Activated naive CD4-positive, alpha-beta T cell treated with anti-CD3 and anti-CD28 coated beads, Interleukin-2, amount 50 U/mL, for 16 hours (primary cell): ENCODE data around the gene PSAPL1.

Experiments used
- DNase-seq: peaks from one replicate; pipeline ENCODE4 v3.0.0-alpha.2; 2020

PSAPL1 gene

DNA sequence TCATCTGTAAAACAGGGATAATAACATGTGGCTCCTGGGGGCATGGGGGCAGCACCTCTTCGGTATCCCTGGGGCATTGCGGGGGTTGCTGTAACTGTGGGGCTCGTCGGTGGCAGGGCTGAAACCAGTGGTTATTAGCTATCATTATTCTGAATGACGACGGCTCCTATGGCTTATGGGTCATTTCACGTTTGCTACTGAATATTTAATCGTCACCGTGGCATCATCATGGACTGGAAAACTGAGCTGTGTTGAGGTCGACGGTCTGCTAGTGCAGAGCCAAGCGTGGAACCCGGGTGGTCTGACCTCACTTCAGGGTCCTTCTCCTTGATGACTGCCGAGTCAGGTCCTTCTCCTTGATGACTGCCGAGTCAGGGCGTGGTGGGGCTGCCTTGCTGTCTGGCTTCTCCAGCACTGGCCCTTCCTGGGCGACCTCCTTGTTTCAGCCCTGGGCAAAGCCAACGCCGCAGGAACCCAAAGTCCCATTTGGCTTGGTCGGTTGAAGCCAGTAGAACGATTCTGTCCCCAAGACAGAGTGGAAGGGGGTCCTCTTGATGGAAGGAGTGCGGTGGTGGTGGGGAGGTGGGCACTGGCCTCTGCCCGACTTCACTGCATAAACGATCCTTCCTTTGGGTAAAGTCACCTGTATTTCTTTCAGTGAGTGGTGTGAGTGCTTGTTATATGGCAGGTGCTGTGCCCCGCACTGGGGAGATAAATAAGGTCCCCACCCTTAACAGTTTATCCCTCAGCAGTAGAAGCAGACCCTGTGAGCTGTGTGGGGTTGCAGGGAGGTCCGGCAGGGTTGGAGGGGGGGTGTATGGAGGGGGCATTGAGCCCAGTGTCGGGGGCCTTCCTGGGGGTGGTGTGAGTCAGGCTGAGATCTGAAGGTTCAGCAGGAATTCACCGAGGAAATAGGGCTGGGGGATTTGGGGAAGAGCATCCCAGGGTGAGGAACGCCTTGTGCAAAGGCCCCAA lies 40.8 kb downstream of the PSAPL1 start:
- DNase-seq: no peak

DNA sequence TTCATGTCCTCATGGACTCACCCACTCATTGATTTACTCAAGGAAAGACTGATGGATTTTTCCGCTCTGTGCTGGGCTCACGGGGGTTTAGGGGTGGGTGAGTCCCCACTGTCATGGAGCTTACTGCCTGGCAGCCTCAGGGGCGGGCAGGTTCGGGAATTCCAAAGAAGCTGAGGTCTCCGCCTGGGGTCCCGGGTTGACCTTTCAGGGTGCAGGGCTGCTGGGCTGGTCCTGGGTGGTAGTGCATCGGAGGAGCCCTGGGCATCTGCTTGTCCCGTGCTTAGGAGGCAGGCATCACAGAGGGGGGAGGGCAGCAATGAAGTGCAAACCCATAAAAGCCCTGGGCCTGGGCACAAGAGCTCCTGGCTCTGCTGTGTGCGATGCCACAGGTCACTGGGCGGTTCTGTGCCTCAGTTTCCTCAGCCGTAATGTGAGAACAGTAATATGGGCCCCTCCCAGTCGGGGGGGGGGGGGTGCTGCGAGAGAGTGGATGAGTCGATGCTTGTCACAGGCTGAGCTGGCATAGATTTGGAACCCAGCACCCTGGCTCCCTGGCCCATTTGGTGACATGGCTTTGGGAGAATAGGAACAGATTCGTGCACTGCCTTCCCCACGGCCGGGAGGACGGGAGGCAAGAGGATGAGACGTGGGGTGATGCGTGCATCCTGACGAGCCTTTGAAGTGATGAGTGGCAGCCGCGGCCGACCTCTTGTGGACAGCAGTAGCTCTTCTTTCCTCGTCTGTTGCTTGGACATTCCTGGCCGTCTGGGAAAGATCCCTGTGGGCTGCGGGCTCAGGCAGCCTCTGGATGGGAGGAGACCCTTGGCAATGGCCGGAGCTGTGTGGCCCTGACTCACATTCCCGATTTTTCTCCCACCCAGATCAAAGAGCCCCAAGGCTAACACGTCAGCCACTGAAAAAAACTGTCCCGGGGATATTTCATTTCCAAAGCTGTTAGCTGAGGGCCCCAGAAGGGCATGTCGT lies 42.0 kb downstream of the PSAPL1 start:
- no peak for DNase-seq

- DNase-seq: no peak
Observed at GRCh38 chr4:7391637-7392437, 42.9 kb downstream of the PSAPL1 start.

DNA sequence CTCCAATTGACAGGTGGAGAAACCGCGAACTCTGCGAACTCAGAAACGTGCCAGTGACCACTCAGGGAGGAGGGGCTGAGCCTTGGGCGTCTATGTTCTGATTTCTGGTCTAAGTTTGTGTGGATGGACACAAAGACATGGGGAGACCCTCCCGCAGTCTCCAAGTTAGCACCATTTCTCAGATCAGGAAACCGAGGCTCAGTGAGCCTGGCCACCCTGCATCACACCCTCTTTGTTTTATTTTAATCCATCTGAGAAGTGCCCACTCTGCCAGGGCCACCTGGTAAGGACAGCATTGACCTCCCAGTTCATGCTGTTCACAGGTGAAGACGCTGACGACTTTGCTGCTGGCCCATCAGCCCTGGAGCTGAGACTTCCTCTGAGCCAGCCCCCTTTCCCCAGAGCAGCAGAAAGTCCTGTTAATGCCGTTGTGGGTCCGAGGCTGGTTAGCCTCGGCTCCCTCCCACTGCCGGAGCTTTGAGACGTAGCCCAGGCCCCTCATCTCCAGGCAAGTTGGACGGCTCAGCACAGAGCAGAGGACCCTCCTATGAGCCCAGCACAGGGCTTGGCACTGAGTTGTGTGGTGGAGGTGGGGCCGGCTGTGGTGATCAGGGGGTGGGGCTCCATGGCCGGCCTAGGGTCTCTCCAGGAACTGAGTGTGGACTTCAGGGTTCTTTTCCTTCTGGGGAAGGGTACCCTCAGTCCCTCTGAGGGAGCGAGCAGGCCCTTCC lies 43.7 kb downstream of the PSAPL1 start:
- DNase-seq: peak; percentile 4

GRCh38 chr4:7390336-7390735 lies 44.4 kb downstream of the PSAPL1 start:
- DNase-seq: peak; percentile 0

- peak; percentile 5 for DNase-seq
Observed at GRCh38 chr4:7389719-7390118, 45.0 kb downstream of the PSAPL1 start.

DNA sequence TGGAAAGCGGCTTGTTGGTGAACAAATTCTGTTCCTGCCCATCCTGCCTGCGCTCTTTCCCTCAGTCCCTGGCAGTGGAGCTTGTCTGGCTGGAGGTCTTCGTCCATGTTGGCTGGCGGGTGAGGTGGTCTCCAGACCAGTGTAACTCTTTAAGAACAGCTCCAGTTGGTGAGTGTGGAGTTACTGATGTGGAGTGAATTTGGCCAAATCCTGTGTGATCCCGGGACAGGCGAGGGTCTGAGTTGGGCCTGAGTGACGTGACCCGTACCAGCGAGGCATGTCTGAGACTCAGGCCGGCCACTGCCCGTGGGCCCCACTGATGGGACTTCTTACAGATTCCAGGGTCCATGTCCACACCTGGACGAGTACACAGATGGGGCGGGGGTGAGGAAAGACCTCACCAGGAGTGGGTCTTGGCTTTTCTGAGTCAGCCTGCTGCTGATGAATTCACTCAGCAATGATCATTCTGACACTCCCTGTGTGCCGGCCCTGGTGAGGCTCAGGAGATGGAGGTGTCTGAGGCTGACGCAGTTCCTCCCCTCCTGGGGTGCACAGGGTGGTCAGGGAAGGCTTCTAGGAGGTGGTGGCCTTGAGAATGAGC lies 45.5 kb downstream of the PSAPL1 start:
- peak; percentile 4 for DNase-seq

DNA sequence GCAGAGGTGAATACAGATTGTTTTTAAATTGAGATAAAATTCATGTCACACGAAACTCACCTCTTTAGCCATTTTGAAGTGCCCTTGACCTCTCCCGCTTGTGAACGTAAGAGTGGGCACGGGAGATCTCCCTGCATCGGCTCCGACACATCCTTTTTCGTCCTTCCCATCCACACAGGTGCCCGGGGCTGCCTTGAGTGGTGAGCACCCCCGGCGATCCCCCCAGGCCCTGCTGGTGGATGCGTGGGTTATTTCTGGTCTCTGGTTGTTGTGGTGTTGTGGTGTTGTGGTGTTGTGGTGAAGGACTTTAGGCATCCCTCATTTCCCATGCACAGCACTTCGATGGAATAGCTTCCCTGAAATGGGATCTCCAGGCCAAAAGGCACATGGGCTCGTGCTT lies 46.1 kb downstream of the PSAPL1 start:
- DNase-seq: peak; percentile 0

DNA sequence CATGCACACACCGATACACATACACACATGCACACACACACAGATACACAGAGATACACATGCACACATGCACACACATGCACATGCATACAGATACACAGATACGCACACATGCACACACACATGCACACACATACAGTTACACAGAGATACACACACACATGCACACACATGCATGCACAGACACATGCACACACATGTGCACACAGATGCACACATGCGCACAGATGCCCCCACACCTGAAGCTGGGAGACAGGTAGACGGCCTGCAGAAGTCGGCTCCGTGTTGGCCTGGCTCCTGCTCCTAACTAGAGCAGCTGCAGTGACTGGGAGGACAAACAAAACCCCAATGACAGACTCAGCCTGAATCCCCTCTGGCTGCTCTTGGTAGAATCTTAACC lies 46.8 kb downstream of the PSAPL1 start:
- no peak for DNase-seq

DNA sequence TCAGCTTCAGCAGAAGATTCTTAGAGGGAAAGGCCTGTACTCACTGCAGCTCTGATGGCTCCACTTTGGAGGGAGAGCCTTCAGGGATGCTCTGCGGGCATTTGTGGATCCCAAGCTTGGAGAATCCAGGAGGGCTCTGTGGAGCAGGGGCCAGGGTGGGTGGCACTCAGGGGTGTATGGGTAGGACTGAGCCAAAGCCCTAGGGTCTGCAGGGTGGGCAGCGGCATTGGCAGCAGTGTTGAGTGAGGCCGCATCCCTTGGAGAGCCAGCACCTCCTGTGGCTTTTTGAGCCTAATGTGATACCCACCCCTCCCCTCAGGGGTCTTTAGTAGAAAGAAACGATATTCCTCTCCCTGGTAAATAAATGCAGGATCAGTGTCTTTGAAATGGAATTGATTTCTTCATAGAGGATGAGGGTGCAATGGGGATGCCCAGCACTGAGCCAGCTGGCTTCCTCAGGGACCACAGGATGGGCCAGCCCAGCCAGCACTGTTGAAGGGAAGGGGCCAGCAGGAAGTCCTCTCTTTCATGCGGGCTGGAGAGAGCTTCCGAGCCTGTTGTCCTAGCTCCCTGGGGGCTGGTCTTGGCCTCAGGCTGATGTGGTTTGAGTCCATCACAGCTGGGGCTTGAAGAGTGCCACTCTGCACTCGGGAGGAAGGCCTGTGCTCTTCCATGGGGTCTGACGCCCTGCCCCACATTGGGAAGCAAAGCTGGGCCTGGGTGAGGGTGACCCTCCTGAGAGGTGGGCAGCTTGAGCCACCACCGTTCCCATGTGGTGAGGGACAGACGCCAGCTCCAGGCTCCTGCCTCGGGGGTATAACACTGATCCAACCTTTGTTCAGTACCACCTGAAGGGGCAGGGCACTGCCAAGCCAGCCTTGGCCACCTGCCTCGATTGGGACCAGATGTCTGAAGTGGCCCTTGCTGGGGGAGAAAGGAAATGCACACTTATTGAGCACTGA lies 49.5 kb downstream of the PSAPL1 start:
- DNase-seq: no peak

DNA sequence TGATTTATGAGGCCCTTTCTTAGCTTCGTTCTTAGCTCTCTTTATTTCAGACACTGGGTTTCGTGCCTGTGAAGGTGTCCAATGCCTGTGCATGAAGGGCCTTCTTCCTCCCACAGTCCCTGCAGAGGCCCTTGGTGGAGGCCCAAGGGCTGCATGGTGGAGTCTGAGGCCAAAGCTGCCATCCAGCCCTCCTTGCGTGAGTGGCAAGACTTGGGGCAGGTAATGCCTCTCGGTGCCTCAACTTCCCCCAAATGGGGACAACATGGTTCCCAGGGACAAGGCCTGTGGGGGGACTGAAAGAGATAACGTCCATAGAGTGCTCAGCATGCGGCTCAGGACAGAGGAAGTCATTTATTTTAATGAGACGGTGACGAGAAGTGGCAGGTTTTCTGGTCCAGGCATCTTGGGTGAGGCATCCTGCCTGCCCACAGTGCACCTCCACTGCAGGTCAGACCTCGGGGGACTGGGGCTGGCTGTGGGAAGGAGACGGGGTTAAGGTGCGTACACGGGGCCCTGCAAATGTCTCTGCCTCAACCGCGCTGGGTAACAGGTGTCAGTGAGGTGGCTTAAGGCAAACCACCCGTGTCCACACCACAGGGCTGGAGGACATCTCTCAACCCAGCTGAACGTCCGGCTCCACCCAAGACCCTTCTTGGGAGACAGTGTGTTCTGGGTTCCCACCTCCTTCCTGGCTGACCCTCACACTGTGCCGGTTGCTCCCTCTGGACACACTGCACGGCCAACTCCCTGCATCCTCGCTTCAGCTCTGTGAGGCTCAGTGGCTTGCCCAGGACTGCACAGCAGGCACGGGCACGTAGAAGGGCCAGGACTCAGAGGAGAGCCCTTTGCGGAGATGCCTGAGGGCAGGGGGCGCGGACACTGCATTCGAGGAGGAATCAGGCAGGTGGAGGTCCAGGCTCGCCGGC lies 50.5 kb downstream of the PSAPL1 start:
- DNase-seq: peak; percentile 9

GRCh38 chr4:7383266-7383665 lies 51.5 kb downstream of the PSAPL1 start:
- no peak for DNase-seq

DNA sequence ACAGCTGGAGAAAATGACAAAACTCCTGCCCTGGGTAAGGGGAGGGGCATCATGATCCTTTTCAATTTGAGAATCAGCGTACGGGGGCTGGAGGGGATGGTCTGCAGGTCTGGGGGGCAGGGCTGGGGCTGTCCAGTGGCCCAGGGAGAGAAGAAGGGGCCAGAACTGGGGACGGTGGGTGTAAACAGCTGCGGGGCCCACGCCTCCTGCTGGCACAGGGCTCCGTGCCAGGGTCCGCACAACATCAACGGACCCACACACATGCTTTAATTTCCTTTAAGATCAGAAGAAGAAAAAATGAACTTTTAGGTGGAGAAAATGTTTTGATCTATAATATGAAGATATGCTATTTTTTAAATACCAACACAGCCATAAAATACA lies 52.1 kb downstream of the PSAPL1 start:
- peak; percentile 1 for DNase-seq

DNA sequence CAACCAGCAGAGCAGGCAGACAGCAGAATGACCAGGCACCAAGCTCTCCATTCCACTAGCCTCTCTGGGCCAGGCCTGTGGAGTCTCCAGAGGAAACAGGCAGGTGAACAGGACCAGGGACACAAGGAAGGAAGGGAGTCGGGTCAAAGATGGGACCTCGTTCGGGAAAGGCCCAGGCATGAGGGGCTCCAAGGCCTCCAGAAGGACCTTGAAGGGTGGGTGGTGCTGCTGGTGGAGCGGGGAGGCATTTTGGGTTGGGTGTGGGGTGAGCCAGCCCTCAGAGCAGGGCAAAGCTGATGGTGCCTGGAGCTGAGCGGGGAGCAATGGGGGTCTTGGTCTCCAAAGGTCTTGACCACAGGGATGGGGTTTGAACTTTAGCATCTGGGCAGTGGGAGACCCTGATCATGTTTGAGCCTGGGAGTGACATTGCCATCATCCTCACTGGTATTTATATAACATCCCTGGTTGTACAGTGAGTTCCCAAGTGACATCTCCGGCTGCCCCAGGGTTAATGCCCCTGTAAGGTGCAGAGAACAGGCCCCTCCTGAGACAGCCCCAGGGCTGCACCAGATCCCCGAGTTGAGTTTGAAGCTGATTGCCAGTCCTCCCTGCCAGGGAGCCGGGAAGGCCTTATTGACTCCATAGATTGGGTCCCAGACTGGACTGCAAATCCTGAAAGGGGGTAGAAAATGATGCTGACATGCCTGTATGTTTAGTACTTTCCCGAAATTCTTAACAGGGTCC lies 52.7 kb downstream of the PSAPL1 start:
- DNase-seq: peak; percentile 1

- DNase-seq: peak; percentile 6
Observed at GRCh38 chr4:7381221-7381889, 53.4 kb downstream of the PSAPL1 start.
